IMR-90 (cell line): ENCODE results near the gene CTNND2. TPM values are rescaled to one million over a fixed set of nuclear protein-coding genes. Genes with fewer than 3 reads are reported as not detected.

Source experiments
- ATAC-seq: fragments of 200-7000 bp; cut with Tn5 transposase; 2 replicates; pipeline ENCODE4 v1.9.1; 2020; ENCODE audit warnings: low read depth, mild to moderate bottlenecking, moderate library complexity
- BruUV-seq: library from RNA; stranded (reverse); fragments of 400-500 nt; replicated peaks from 2 replicates; lab custom pipeline; 2021; lab: Mats Ljungman, UMichigan
- CTCF ChIA-PET: fragments of 300-600 bp; formaldehyde crosslinking; extraction: SDS; loops from one replicate; lab custom pipeline; 2021; ENCODE audit warnings: antibody characterized with exemption; lab: Yijun Ruan, JAX
- POLR2A ChIA-PET: fragments of 300-600 bp; sonication (Branson Sonifier 250); formaldehyde crosslinking; loops from one replicate; lab custom pipeline; 2022; ENCODE audit warnings: antibody characterized with exemption; ENCODE audit not compliant: unreplicated experiment; lab: Charles Lee
- DNase-seq: peaks from one replicate; pipeline ENCODE4 v3.0.0; 2013
- H2AFZ ChIP-seq: replicated peaks from 2 replicates; pipeline ENCODE3; 2013; ENCODE audit warnings: low read length, mild to moderate bottlenecking; ENCODE audit not compliant: poor library complexity
- H2AK5ac ChIP-seq: 2 replicates; pipeline ENCODE4 v1.6.1; 2013; ENCODE audit warnings: low read depth, low read length, inconsistent platforms
- H2AK9ac ChIP-seq: replicated peaks from 2 replicates; pipeline ENCODE3; 2013; ENCODE audit warnings: mild to moderate bottlenecking, low read depth, low read length, moderate library complexity; ENCODE audit not compliant: poor library complexity
- H2BK120ac ChIP-seq: 2 replicates; pipeline ENCODE4 v1.6.1; 2013; ENCODE audit warnings: low read depth, low read length, inconsistent platforms
- H2BK15ac ChIP-seq: 3 replicates; pipeline ENCODE4 v1.6.1; 2013; ENCODE audit warnings: low read depth, low read length, inconsistent platforms
- H2BK20ac ChIP-seq: 2 replicates; pipeline ENCODE4 v1.6.1; 2013; ENCODE audit warnings: low read depth, mild to moderate bottlenecking, inconsistent platforms, low read length, moderate library complexity
- H2BK5ac ChIP-seq: 2 replicates; pipeline ENCODE4 v1.6.1; 2013; ENCODE audit warnings: mild to moderate bottlenecking, low read depth, low read length, inconsistent platforms; ENCODE audit not compliant: poor library complexity, severe bottlenecking
- H3K14ac ChIP-seq: replicated peaks from 2 replicates; pipeline ENCODE4 v1.6.1; 2013; ENCODE audit warnings: low read depth, low read length, inconsistent platforms
- H3K18ac ChIP-seq: 2 replicates; pipeline ENCODE4 v1.6.1; 2013; ENCODE audit warnings: low read depth, low read length, control low read depth
- H3K23ac ChIP-seq: 2 replicates; pipeline ENCODE4 v1.6.1; 2013; ENCODE audit warnings: low read depth, low read length, inconsistent platforms
- H3K27ac ChIP-seq: 2 replicates; pipeline ENCODE4 v1.5.1; 2013; ENCODE audit warnings: mild to moderate bottlenecking, control low read depth, low read length; ENCODE audit not compliant: insufficient read depth
- H3K27me3 ChIP-seq: 2 replicates; pipeline ENCODE4 v1.6.1; 2013; ENCODE audit warnings: low read length; ENCODE audit not compliant: control insufficient read depth, insufficient read depth
- H3K36me3 ChIP-seq: 2 replicates; pipeline ENCODE4 v1.6.1; 2013; ENCODE audit warnings: low read length, mixed read lengths; ENCODE audit not compliant: control insufficient read depth, insufficient read depth
- H3K4ac ChIP-seq: 2 replicates; pipeline ENCODE4 v1.6.1; 2013; ENCODE audit warnings: low read depth, low read length, inconsistent platforms
- H3K4me1 ChIP-seq: 2 replicates; pipeline ENCODE4 v1.6.1; 2013; ENCODE audit warnings: low read length, mixed read lengths; ENCODE audit not compliant: control insufficient read depth, insufficient read depth
- H3K4me2 ChIP-seq: 2 replicates; pipeline ENCODE4 v1.6.1; 2013; ENCODE audit warnings: low read depth, mild to moderate bottlenecking, control low read depth, low read length, moderate library complexity
- H3K4me3 ChIP-seq: 2 replicates; pipeline ENCODE4 v1.5.1; 2013; ENCODE audit warnings: low read depth, mild to moderate bottlenecking, control low read depth, low read length, moderate library complexity; ENCODE audit not compliant: insufficient read depth
- H3K56ac ChIP-seq: 2 replicates; pipeline ENCODE4 v1.6.1; 2013; ENCODE audit warnings: low read length, inconsistent platforms; ENCODE audit not compliant: insufficient read depth; ENCODE audit errors: extremely low read depth
- H3K79me1 ChIP-seq, 2 experiments: 2 replicates each; pipeline ENCODE4 v1.6.1; 2013; ENCODE audit warnings: low read length in 2 of 2, inconsistent platforms in 1 of 2, low read depth in 1 of 2
- H3K9ac ChIP-seq: 2 replicates; pipeline ENCODE4 v1.6.1; 2013; ENCODE audit warnings: low read depth, low read length, control low read depth
- H3K9me1 ChIP-seq: 2 replicates; pipeline ENCODE4 v1.6.1; 2013; ENCODE audit warnings: low read length, inconsistent platforms; ENCODE audit not compliant: insufficient read depth
- H3K9me3 ChIP-seq: 2 replicates; pipeline ENCODE4 v1.6.1; 2013; ENCODE audit warnings: low read length; ENCODE audit not compliant: control insufficient read depth, insufficient read depth
- H4K20me1 ChIP-seq: 2 replicates; pipeline ENCODE4 v1.6.1; 2013; ENCODE audit warnings: low read length, inconsistent platforms; ENCODE audit not compliant: insufficient read depth
- H4K5ac ChIP-seq: 2 replicates; pipeline ENCODE4 v1.6.1; 2013; ENCODE audit warnings: mild to moderate bottlenecking, low read depth, low read length, control low read depth
- H4K8ac ChIP-seq, 2 experiments: 2 replicates each; pipeline ENCODE4 v1.6.1; 2013; ENCODE audit warnings: low read depth in 2 of 2, low read length in 2 of 2, control low read depth in 1 of 2, inconsistent platforms in 1 of 2
- H4K91ac ChIP-seq: 2 replicates; pipeline ENCODE4 v1.6.1; 2013; ENCODE audit warnings: low read depth, low read length, inconsistent platforms; ENCODE audit not compliant: insufficient read depth
- CEBPB ChIP-seq: IDR thresholded peaks from 2 replicates; pipeline ENCODE4 v1.6.1; 2012; ENCODE audit warnings: low read depth, low read length, improper control_type of control experiment
- CTCF ChIP-seq: conservative IDR thresholded peaks from 2 replicates; pipeline ENCODE4 v1.5.1; 2012; ENCODE audit warnings: mild to moderate bottlenecking, low read depth, low read length, improper control_type of control experiment
- ELK1 ChIP-seq: fragments of 150-350 bp; IDR thresholded peaks from 2 replicates; pipeline ENCODE4 v1.6.1; 2016; ENCODE audit warnings: low read depth, mild to moderate bottlenecking, low read length, moderate library complexity, borderline replicate concordance
- MAFK ChIP-seq: IDR thresholded peaks from 2 replicates; pipeline ENCODE4 v1.6.1; 2012; ENCODE audit warnings: low read depth, low read length, improper control_type of control experiment
- MXI1 ChIP-seq: IDR thresholded peaks from 2 replicates; pipeline ENCODE4 v1.6.1; 2012; ENCODE audit warnings: low read depth, mild to moderate bottlenecking, low read length, moderate library complexity, borderline replicate concordance
- NFE2L2 ChIP-seq: fragments of 150-350 bp; IDR thresholded peaks from 2 replicates; pipeline ENCODE4 v1.6.1; 2016; ENCODE audit warnings: low read depth, mild to moderate bottlenecking, low read length
- WGBS, 2 experiments: methylation state at CpG; one replicate each; pipeline versions ENCODE4 v1.1.5 to v1.1.7; 2013; ENCODE audit warnings: missing lambda C conversion rate in 2 of 2; ENCODE audit not compliant: insufficient read length in 1 of 2; ENCODE audit errors: extremely low coverage in 2 of 2; 5-methylcytosine and 5-hydroxymethylcytosine counted together
- dilution Hi-C: fragments of 300-500 bp; cut with HindIII; formaldehyde crosslinking; loops from one replicate; pipeline ENCODE4 v1.14.3; 2018; ENCODE audit warnings: low sequenced_read_pairs; ENCODE audit not compliant: unreplicated experiment
- in situ Hi-C: fragments of 300-500 bp; cut with MboI; formaldehyde crosslinking; loops from 3 replicates; pipeline ENCODE4 v1.14.3; 2019; ENCODE audit warnings: low sequenced_read_pairs, inconsistent platforms, mixed read lengths
- intact Hi-C: fragments of 100-400 bp; cut with micrococcal nuclease; formaldehyde crosslinking; loops from 2 replicates; pipeline ENCODE4 v1.10.0; 2022
- polyA plus RNA-seq, 3 experiments: library from polyadenylated mRNA; depleted of rRNA; stranded (reverse); fragments of >200 nt; gene quantifications; 2 replicates each; pipeline ENCODE4 v1.2.3, GENCODE V29; 2012; ENCODE audit warnings: low replicate concordance in 1 of 3
- total RNA-seq: library from RNA; depleted of rRNA; stranded (reverse); fragments of >200 nt; gene quantifications from 2 replicates; pipeline ENCODE4 v1.2.3, GENCODE V29; 2012

Gene CTNND2
- total and polyA plus RNA-seq, 2 of the 4 experiments (the other 2 are of a cell fraction), result not detected

GRCh38 chr5:10977011-10977410, 927.2 kb downstream of the CTNND2 start:
- no peak overlapping the region for H2BK20ac ChIP-seq
- H2BK120ac ChIP-seq, result no peak overlapping the region
- peaks cover 11% of the 10 kb centered on the region for H3K27me3 ChIP-seq
- no peaks in the 10 kb centered on the region for H3K9me1 ChIP-seq
- BruUV-seq, result no TSS peak
- no peak for TF ChIP-seq ELK1
- TF ChIP-seq MAFK, result no peak
- TF ChIP-seq MXI1, result no peak
- no peak for TF ChIP-seq NFE2L2
- TF ChIP-seq CTCF, result no peak
- no peak for TF ChIP-seq CEBPB
- H3K18ac ChIP-seq, result no peak overlapping the region
- H3K4ac ChIP-seq, result no peak overlapping the region
- in situ Hi-C loops (no loop called here), intact Hi-C loops (no loop called here), dilution Hi-C loops (no loop called here)
- H2AFZ ChIP-seq, result no peak overlapping the region
- no peak overlapping the region for H2AK9ac ChIP-seq
- H3K9me3 ChIP-seq, result no peaks in the 10 kb centered on the region; the same call in 1 of the 2 replicates
- no peaks in the 10 kb centered on the region for H3K36me3 ChIP-seq
- POLR2A ChIA-PET, result no interaction called here
- H4K5ac ChIP-seq, result no peak overlapping the region
- 80% methylated on average over 1 of the region's 5 CpGs; no CpG with 5 or more reads in 1 of the 2 experiments for WGBS, 2 experiments
- CTCF ChIA-PET, result interaction anchor here (0.6 kb wide), 1 partner anchor 121 kb away, joined by 6 read pairs; no protein-coding TSS in a partner anchor
- no peaks in the 10 kb centered on the region for H3K4me1 ChIP-seq
- no peak overlapping the region for H3K14ac ChIP-seq
- no peaks in the 10 kb centered on the region for H4K20me1 ChIP-seq
- ATAC-seq, result no peak
- H2BK5ac ChIP-seq, result no peak overlapping the region
- H3K27ac ChIP-seq, result no peak overlapping the region
- no peak overlapping the region for H3K23ac ChIP-seq
- H3K9ac ChIP-seq, result no peak overlapping the region
- no peak for DNase-seq
- H3K4me2 ChIP-seq, result no peak overlapping the region
- H3K56ac ChIP-seq, result no peak overlapping the region
- no peak overlapping the region for H2BK15ac ChIP-seq
- no peak overlapping the region for H4K91ac ChIP-seq
- H3K4me3 ChIP-seq, result no peak overlapping the region
- H3K79me1 ChIP-seq, result no peaks in the 10 kb centered on the region
- no peak overlapping the region for H2AK5ac ChIP-seq
- H4K8ac ChIP-seq, result no peak overlapping the region
